Nephron progenitor cell (in vitro differentiated cells): Measurements from ENCODE around the gene LASP1.
A peak's percentile ranks its signal among the peaks of the same experiment; 100 is the strongest.

Experiments used
- DNase-seq: peaks from one replicate; pipeline ENCODE4 v3.0.0; 2021
- H3K27ac Mint-ChIP-seq: 2 replicates; pipeline ENCODE4 v1.8.0; 2021; ENCODE audit warnings: mild to moderate bottlenecking, moderate library complexity, mixed read lengths
- H3K27me3 Mint-ChIP-seq: 2 replicates; pipeline ENCODE4 v1.8.0; 2021; ENCODE audit warnings: mild to moderate bottlenecking, low read depth, mixed read lengths; ENCODE audit not compliant: poor library complexity
- H3K36me3 Mint-ChIP-seq: 2 replicates; pipeline ENCODE4 v1.8.0; 2021; ENCODE audit warnings: low read depth, mixed read lengths
- H3K4me1 Mint-ChIP-seq: 2 replicates; pipeline ENCODE4 v1.8.0; 2021; ENCODE audit warnings: mixed read lengths
- H3K4me3 Mint-ChIP-seq: 2 replicates; pipeline ENCODE4 v1.8.0; 2021; ENCODE audit warnings: mild to moderate bottlenecking, moderate library complexity, mixed read lengths
- H3K9me3 Mint-ChIP-seq: 2 replicates; pipeline ENCODE4 v1.8.0; 2021; ENCODE audit warnings: mild to moderate bottlenecking, moderate library complexity, mixed read lengths
- CTCF ChIP-seq: fragments of 200-600 bp; sonication (generic); IDR thresholded peaks from 2 replicates; pipeline ENCODE4 v1.5.0; 2021; ENCODE audit warnings: antibody characterized with exemption

The LASP1 gene

GRCh38 chr17:38892620-38893019, 22.8 kb downstream of the LASP1 start:
- no peaks in the 10 kb centered on the region for H3K27me3 Mint-ChIP-seq
- H3K4me3 Mint-ChIP-seq: no peak overlapping the region
- peaks cover 20% of the 10 kb centered on the region for H3K36me3 Mint-ChIP-seq
- peaks cover 15% of the 10 kb centered on the region for H3K4me1 Mint-ChIP-seq
- DNase-seq: no peak
- H3K9me3 Mint-ChIP-seq: no peaks in the 10 kb centered on the region
- H3K27ac Mint-ChIP-seq: no peak overlapping the region
- TF ChIP-seq CTCF: no peak

DNA sequence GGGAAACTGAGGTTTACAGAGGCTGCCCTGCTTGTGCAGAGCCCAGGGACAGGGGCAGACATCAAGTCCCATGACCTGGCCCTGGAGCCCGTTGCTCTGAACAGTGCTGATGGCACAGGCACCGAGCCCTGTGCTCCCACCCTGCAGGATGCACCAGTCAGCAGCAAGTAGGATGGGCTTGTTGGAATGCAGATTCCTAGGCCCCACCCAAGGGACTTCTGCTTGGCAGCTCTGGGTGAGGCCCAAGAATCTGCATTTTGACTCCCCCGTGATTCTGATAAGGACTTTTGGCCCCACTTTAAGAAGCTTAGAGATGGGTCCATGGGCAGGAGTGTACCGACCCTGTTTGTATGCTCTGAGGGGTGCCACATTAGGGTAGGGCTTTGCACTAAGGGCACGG, 23.3 kb downstream of the LASP1 start:
- Mint-ChIP-seq H3K27me3 (no peaks in the 10 kb centered on the region), H3K36me3 (peaks cover 20% of the 10 kb centered on the region), H3K4me3 (no peak overlapping the region), H3K27ac (no peak overlapping the region), H3K9me3 (no peaks in the 10 kb centered on the region), H3K4me1 (peaks cover 20% of the 10 kb centered on the region)
- no peak for TF ChIP-seq CTCF
- no peak for DNase-seq

DNA sequence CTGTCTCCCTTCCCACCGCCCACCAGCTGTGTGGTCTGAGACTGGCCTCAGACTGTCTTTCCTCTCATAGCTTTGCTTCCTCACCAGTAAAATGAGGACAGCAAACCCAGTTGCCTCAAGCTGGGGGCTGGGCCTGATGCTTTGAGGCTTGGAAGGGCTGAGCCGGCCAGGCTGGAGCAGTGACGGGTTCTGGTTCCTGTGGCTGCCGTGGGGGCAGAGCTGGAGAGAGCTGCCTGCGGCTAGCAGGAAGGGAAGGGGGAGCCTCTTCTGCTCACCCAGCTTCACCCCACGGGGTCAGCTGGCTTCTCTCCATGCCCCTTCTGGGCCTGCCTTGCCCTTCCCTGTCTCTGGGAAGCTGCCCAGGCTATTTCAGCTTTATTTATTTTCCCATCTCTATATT, 23.7 kb downstream of the LASP1 start:
- DNase-seq: no peak
- Mint-ChIP-seq H3K27me3 (no peaks in the 10 kb centered on the region), H3K9me3 (no peaks in the 10 kb centered on the region), H3K4me3 (no peak overlapping the region), H3K4me1 (peaks cover 25% of the 10 kb centered on the region), H3K36me3 (peaks cover 25% of the 10 kb centered on the region), H3K27ac (no peak overlapping the region)
- no peak for TF ChIP-seq CTCF

- H3K4me3 Mint-ChIP-seq: no peak overlapping the region
- peaks cover 27% of the 10 kb centered on the region for H3K36me3 Mint-ChIP-seq
- no peaks in the 10 kb centered on the region for H3K27me3 Mint-ChIP-seq
- no peak overlapping the region for H3K27ac Mint-ChIP-seq
- H3K4me1 Mint-ChIP-seq: peaks cover 30% of the 10 kb centered on the region
- no peak for DNase-seq
- no peaks in the 10 kb centered on the region for H3K9me3 Mint-ChIP-seq
- TF ChIP-seq CTCF: no peak
These were observed 24.4 kb downstream of the LASP1 start for GRCh38 chr17:38894276-38894675.

DNA sequence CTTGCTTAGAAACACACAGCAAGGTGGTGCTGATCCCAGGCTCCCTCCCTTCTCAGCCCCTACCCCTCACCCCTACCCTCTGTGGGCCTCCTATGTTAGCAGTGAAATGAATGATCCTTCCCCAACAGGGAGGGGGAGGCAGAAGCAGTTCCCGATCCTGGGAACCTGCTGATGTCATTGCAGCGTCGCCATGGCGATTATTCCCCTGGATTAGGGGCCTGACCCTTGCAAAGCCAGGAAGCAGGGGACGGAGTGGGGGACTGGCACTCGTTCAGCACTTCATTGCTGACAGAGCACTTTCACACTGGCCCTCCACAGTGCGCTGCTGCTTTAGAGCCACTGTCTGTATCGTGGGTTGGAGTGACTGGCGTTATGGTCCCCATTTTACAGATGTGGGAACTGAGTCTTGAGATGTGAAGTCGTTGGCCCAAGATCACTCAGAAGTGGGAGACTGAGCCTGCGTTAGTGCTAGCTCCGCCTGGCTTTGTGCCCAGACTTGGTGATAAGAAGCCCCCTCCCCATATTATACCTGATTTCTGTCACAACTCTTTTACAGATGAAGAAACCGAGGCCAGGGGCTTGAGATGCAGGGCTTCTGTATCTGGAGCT, 26.6 kb downstream of the LASP1 start:
- no peak for TF ChIP-seq CTCF
- Mint-ChIP-seq H3K4me3 (no peak overlapping the region), H3K4me1 (peaks cover 44% of the 10 kb centered on the region), H3K27me3 (peaks cover 4% of the 10 kb centered on the region), H3K27ac (no peak overlapping the region), H3K9me3 (no peaks in the 10 kb centered on the region), H3K36me3 (peaks cover 27% of the 10 kb centered on the region)
- peak; percentile 41 for DNase-seq

DNA sequence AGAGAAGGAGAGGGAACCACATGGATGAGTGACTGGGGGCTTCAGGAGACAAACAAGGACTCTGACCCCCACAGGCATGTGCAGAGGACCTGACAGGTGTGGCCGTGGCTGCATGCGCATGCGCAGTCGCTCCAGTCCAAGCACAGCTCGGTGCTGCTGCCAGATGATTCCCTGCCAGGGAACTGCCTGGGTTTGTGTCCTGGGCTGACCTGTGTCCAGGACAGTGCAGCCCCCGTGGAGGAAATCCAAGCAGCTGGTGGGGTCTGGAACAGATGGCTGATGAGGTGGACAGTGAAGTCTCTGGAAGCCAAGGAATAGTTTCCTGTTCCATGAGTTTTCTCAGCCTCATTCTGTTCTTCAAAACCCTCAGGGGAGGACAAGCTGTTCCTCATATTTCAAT, 27.3 kb downstream of the LASP1 start:
- TF ChIP-seq CTCF: no peak
- Mint-ChIP-seq H3K4me3 (no peak overlapping the region), H3K4me1 (peaks cover 44% of the 10 kb centered on the region), H3K9me3 (no peaks in the 10 kb centered on the region), H3K27ac (no peak overlapping the region), H3K36me3 (peaks cover 23% of the 10 kb centered on the region), H3K27me3 (peaks cover 4% of the 10 kb centered on the region)
- DNase-seq: no peak
